Epithelial cell of prostate (primary cell): Measurements from ENCODE around the gene SH3GL3.

Experiments used
- DNase-seq: peaks from one replicate; pipeline ENCODE4 v3.0.0-alpha.2; 2011; ENCODE audit warnings: low read depth, low spot score
- H3K27ac ChIP-seq: fragments of 450-650 bp; 2 replicates; pipeline ENCODE4 v1.5.1; 2017; ENCODE audit warnings: mild to moderate bottlenecking

The SH3GL3 gene

GRCh38 chr15:83605111-83605945 lies 158.2 kb downstream of the SH3GL3 start:
- H3K27ac ChIP-seq: no peak overlapping the region

DNA sequence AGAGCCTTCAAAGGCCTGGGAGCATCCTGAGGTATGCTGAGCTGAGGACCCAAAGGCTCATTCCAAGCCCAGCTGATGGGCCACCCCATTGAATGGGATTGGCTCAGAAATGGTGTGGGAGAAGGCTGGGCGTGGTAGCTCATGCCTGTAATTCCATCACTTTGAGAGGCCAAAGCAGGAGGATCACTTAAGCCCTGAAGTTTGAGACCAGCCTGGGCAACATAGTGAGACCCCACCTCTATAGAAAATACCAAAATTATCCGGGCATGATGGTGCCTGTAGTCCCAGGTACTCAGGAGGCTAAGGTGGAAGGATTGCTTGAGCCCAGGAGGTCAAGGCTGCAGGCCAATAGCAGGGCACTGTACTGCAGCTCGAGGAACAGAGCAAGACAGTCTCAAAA lies 163.0 kb downstream of the SH3GL3 start:
- DNase-seq: no peak
- no peak overlapping the region for H3K27ac ChIP-seq

More at GRCh38 chr15:83605111-83605945, 158.2 kb downstream of the SH3GL3 start:
- DNase-seq: no peak

GRCh38 chr15:83610901-83611685 lies 164.0 kb downstream of the SH3GL3 start:
- DNase-seq: no peak
- H3K27ac ChIP-seq: no peak overlapping the region

DNA sequence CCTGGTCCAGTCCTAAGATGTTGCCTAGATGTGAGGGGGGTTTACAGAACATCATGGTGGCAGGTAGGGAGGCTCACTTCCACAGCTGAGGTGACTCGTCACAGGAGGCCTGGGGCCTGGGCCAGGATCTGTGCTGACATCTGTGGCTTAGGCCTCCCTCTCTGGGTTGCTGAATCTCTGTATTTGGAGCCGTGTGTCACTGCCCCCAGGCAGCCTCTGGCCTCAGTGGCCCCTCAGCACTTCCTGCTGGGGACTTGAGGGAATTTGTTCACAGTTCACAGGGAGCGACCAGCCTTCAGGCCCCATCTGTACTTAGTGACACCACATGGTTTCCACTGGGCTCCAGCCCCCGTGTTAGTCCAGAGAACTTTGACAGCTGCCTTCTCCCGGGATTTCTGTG lies 165.1 kb downstream of the SH3GL3 start:
- no peak overlapping the region for H3K27ac ChIP-seq
- DNase-seq: no peak

DNA sequence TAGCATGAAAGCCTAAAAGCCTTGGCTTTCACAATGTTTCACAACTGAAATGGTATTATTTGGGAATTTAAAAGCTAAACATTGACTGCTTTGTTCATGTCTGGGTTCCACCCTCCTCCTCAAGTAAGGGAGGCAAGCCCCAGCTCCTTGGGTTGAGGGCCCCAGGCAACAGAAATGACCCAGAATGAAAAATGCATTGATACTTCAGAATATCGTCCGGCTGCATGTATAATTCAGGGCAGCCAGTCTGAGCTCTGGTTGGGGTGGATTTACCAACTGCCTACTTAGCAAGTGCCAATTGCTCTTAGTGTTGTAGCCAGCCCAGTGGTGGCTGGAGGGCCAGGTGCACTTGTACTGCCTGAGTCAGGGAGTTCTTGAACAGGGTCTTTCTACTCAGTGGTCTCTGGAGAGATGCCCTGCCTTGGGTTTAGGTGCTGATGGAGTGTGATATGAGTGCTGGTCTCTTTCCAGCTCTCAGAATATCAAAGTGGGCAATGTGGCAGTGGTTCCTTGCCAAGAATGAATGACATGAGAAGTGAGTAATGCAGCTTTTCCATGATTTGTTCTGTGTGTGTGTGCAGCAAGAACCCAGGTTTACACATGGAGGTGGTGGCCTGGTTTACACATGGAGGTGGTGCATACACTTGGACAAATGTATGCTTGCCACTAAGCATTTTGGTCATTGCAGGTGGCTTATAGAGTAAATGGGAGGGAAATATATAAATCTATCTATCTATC lies 165.9 kb downstream of the SH3GL3 start:
- H3K27ac ChIP-seq: no peak overlapping the region
- DNase-seq: no peak

- no peak for DNase-seq
- H3K27ac ChIP-seq: no peak overlapping the region
Observed at GRCh38 chr15:83613714-83614113, 166.6 kb downstream of the SH3GL3 start.

GRCh38 chr15:83616840-83617239 lies 169.7 kb downstream of the SH3GL3 start:
- no peak overlapping the region for H3K27ac ChIP-seq
- no peak for DNase-seq

GRCh38 chr15:83626171-83626802 lies 179.1 kb downstream of the SH3GL3 start:
- peak; percentile 24 for DNase-seq
- no peak overlapping the region for H3K27ac ChIP-seq

DNA sequence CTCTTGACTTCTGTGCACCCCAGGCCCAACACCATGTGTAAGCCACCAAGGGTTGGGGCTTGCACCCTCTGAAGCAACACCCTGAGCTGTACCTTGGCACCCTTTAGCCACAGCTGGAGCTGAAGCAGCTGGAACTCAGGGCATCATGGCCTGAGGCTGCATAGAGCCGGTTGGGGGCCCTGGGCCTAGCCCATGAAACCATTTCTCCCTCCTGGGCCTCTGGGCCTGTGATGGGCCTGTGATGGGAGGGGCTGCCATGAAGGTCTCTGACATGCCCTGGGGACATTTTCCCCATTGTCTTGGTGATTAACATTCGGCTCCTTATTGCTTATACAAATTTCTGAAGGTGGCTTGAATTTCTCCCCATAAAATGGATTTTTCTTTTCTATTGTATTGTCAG lies 184.4 kb downstream of the SH3GL3 start:
- no peak for DNase-seq
- H3K27ac ChIP-seq: no peak overlapping the region

DNA sequence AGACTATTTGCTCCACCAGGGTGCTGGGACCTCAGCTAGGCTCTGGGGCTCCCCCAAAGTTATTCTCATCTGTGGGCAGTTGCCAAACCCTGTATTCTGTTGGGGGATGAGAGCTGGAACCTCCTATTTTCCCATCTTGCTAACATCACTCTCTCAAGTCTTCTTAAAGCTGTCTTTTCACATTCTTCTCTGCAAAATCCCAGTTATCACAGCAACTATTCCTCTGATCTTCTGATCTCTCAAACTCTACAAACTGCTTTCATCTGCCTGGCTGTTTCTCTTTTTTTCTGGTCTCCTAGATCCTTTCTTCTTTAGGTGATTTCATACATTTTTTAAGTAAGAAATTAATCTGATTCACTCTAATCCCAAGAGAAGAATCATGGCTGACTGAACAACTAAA lies 196.1 kb downstream of the SH3GL3 start:
- DNase-seq: no peak
- no peak overlapping the region for H3K27ac ChIP-seq

DNA sequence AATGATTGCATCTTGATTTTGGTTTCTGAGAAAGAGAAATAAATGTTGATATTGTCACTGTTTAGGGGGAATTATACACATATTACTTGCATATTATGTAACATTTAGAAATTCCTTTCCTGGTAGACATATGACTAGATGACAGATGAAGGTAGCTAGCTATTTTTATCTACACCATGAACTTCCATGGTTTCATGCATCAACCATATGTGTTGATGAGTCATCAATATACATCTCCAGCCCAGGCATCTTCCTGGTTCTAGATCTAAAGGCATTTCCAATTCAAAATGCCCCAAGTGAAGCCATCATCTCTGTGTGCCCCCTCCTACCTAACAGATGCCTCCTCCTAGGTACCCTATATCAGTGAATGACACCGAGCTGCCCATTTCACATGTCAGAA lies 197.3 kb downstream of the SH3GL3 start:
- no peak overlapping the region for H3K27ac ChIP-seq
- DNase-seq: no peak

DNA sequence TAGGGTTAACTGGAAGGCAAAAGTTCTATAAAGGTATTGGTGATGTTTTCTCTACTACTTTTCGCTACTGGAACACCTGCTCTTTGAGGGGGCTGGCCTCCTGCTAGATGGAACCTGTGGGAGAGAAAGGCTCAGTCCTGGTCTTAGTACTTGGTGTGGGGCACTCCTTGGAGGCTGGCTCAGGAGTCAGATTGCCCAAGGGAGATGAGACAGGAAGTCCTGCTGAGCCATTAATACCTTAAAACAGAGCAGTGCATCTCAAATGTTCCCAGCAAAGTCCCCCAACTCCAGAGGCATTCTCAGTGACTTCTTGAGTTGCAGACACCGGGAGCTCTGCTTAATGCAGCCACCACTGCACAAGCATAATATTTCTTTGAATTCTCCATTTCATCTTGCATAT lies 203.7 kb downstream of the SH3GL3 start:
- no peak overlapping the region for H3K27ac ChIP-seq
- DNase-seq: no peak

DNA sequence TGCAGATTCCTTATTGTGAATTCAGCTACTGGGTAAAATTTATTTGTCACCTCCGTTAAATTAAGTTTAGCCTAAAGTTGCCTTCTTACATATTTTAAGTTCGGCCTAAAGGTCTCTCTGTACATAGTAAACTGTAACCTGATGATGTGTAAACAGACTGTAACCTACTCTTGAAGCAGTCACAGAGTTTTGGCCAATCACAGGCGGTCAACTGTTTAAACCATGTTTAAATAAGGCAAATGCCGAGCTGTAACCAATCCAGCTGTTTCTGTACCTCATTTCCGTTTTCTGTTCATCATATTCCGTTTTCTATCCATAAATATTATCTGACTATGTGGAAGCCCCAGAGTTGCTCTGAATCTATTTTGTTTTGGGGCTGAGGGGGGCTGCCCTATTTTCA lies 204.4 kb downstream of the SH3GL3 start:
- no peak overlapping the region for H3K27ac ChIP-seq
- no peak for DNase-seq

DNA sequence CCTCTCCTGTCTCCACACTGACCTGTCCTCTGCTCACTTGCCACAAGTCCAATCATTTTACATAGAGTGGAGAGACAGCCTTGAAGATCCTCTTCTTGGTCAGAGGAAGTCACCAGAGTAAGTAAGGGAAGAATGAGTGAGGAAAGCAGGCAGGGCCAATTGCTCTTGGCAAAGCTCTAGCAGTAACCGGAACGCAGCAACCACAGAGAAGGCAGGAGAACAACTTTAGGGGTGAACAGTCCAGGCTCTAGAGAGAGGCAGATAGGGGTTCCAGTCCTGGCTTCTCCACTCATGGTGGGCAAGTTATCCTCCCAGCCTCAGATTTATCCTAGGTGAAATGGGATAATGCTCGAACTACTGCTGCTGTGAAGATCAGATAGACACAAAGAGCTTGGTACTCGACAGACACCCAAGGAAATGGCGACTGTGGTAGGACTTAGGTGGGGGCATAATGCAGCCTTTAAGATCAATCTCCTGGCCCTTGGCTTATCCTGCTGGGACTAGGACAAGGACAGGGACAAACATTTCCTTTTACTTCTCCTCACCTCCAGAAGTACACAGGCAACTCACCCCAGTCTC lies 205.6 kb downstream of the SH3GL3 start:
- DNase-seq: no peak
- H3K27ac ChIP-seq: no peak overlapping the region

DNA sequence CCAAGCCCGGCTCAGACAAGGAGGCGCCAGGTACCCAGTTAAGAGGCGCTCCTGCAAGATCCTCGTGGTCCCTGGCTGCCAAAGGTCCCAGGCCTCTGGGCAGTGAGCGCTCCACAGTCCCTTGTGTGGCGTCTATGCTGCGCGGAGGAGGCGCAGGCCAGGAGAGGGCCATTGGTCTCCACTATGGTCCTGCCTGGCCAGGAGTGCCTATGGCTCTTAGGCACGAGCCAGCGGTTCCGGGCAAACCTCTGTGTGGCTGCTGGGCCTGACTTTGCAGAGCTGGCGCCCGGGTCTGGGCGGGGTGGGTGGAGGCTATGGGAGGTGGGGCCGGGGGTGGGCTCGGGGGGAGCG lies 206.1 kb downstream of the SH3GL3 start:
- no peak for DNase-seq
- H3K27ac ChIP-seq: no peak overlapping the region

DNA sequence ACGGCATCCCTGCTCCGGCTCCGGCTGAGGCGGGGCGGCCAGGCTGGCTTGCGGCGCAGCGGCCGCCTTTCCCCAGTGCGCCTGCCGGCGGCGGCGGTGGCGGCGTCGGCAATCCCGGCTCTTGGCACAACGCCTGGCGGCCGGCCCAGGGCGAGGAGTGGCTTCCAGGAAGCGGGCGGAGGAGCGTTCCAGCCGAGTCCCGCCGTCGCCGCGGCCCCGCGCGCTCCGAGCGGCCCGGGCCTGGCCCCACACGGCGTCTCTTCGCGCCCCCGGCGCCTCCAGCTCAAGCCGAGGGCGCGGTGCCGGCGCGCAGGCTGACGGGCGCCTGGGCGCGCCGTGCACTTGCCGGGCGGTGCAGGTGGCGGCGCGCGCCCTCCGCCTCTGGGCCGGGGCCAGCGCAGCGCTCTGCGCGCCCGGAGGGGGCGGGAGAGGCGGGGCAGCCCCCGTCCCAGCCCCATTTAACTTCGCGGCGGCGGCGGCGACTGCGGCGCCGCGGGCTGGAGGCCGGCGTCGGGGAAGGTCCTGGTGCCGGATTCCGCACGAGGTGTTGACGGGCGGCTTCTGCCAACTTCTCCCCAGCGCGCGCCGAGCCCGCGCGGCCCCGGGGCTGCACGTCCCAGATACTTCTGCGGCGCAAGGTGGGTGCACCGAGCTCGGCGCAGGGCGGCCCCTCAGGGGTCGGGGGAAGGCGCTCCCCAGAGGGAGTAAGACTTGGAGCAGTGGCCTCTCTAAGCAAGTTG lies 206.7 kb downstream of the SH3GL3 start, which contains the start of gene ADAMTSL3:
Gene ADAMTSL3, plus strand, starts transcription at position 485 of the 740 bp plus-strand sequence. CDS start 1,639 bp downstream, outside the sequence.
- no peak for DNase-seq
- no peak within 1 kb of the TSS for H3K27ac ChIP-seq

DNA sequence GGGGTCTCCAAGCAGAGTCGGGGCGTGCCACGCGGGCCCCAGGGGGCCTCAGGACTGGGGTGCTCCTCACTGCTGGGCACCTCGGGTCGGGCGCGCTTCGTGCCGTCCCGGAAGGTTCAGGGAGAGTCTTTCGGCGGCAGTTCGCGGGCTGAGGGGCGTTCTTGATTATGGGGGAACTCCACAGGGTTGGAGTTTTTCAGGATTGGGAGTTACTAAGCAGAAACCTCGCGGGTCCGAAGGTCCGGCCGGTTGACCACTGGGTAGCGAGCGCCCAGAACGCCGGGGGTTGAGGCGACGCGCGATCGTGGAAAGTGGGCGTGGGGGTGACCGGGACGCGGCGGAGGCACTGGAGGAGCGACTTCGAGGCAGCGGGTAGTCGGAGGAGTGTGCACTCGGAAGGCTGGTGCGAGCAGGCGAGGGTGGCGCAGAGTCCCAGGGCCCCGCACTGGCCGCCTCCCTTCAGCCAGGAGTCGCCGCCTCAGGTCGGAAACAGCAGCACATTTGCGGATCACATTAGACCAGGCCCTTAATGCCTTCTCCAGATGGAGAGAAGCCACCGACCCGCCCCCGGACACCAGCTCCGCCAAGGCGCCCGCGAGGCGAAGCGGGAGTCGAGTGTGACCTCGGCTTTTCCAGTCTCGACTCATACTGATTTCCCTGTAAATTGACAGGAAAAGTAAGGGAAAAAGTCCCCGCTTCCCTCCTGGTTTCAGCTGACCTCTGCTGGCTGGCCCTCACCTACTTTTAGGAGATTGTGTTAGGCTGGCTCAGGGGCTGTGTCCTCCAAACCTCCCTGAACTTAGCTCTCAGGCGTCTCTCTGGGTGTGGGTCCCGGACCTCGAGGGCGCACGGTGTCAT lies 207.5 kb downstream of the SH3GL3 start:
- DNase-seq: no peak
- H3K27ac ChIP-seq: no peak overlapping the region

- DNase-seq: no peak
- no peak overlapping the region for H3K27ac ChIP-seq
Observed at GRCh38 chr15:83655237-83655616, 208.1 kb downstream of the SH3GL3 start.
